Vagina (tissue), 2 donors: Measurements from ENCODE around the gene VWA2.

Experiments
- POLR2A ChIP-seq, 2 donors: fragments of 450-650 bp; IDR thresholded peaks; one replicate each; pipeline ENCODE4 v1.6.1; 2017; ENCODE audit warnings: antibody characterized with exemption in 2 of 2, mild to moderate bottlenecking in 2 of 2, moderate library complexity in 2 of 2
- POLR2AphosphoS5 ChIP-seq, 2 donors: sonication (generic); formaldehyde crosslinking; IDR thresholded peaks; one replicate each; pipeline ENCODE4 v1.9.0; 2017; ENCODE audit warnings: antibody characterized with exemption in 2 of 2, mild to moderate bottlenecking in 2 of 2, low read depth in 1 of 2; ENCODE audit not compliant: insufficient read depth in 1 of 2
- TF ChIP-seq, protein P1 (sequence below), 3 experiments: fragments of 450-650 bp in 2 of 3; fragments of 200-600 bp in 1 of 3; sonication (generic) in 1 of 3; IDR thresholded peaks; one replicate each; pipeline ENCODE4 v1.5.1; 2017 to 2019; ENCODE audit warnings: antibody characterized with exemption in 3 of 3, mild to moderate bottlenecking in 2 of 3, moderate library complexity in 2 of 3

GRCh38 chr10:114311023-114311422 is 72.0 kb downstream of the VWA2 start:
- TF ChIP-seq, protein P1, sequence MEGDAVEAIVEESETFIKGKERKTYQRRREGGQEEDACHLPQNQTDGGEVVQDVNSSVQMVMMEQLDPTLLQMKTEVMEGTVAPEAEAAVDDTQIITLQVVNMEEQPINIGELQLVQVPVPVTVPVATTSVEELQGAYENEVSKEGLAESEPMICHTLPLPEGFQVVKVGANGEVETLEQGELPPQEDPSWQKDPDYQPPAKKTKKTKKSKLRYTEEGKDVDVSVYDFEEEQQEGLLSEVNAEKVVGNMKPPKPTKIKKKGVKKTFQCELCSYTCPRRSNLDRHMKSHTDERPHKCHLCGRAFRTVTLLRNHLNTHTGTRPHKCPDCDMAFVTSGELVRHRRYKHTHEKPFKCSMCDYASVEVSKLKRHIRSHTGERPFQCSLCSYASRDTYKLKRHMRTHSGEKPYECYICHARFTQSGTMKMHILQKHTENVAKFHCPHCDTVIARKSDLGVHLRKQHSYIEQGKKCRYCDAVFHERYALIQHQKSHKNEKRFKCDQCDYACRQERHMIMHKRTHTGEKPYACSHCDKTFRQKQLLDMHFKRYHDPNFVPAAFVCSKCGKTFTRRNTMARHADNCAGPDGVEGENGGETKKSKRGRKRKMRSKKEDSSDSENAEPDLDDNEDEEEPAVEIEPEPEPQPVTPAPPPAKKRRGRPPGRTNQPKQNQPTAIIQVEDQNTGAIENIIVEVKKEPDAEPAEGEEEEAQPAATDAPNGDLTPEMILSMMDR (IDR thresholded peaks at IDR 0.05) = no peak
- no peak for TF ChIP-seq POLR2A (IDR thresholded peaks at IDR 0.05)
- TF ChIP-seq POLR2AphosphoS5 (IDR thresholded peaks at IDR 0.05; ENCODE audit: insufficient read depth in 1 of 2, low read depth in 1 of 2) = no peak
